Loucy (cell line): Measurements from ENCODE around the gene CLDND1.

Experiments
- H2AFZ ChIP-seq: fragments of 200-600 bp; sonication (generic); 2 replicates; pipeline ENCODE4 v1.6.0; 2016; ENCODE audit warnings: antibody characterized with exemption, mild to moderate bottlenecking, low read length, moderate library complexity
- H3F3A ChIP-seq: fragments of 200-600 bp; 2 replicates; pipeline ENCODE4 v1.6.0; 2016; ENCODE audit warnings: antibody characterized with exemption, low read depth, mild to moderate bottlenecking
- H3K27me3 ChIP-seq: fragments of 200-600 bp; sonication (generic); 2 replicates; pipeline ENCODE4 v1.6.1; 2014; ENCODE audit warnings: low read length, mild to moderate bottlenecking; ENCODE audit not compliant: insufficient read depth, poor library complexity, severe bottlenecking
- H3K36me3 ChIP-seq: fragments of 200-600 bp; sonication (generic); 2 replicates; pipeline ENCODE4 v1.6.1; 2016; ENCODE audit warnings: low read length; ENCODE audit not compliant: insufficient read depth
- H3K4me1 ChIP-seq: fragments of 200-600 bp; sonication (generic); 2 replicates; pipeline ENCODE4 v1.5.1; 2014; ENCODE audit warnings: low read length, mild to moderate bottlenecking; ENCODE audit not compliant: insufficient read depth, poor library complexity, severe bottlenecking
- H3K4me2 ChIP-seq: fragments of 200-600 bp; sonication (generic); 2 replicates; pipeline ENCODE4 v1.6.0; 2014; ENCODE audit warnings: antibody characterized with exemption, low read length, low read depth, mild to moderate bottlenecking; ENCODE audit not compliant: poor library complexity, severe bottlenecking
- H3K4me3 ChIP-seq: fragments of 200-600 bp; sonication (generic); 2 replicates; pipeline ENCODE4 v1.5.1; 2014; ENCODE audit warnings: low read length, mild to moderate bottlenecking, mixed read lengths; ENCODE audit not compliant: poor library complexity, severe bottlenecking
- H3K79me2 ChIP-seq: fragments of 200-600 bp; sonication (generic); 2 replicates; pipeline ENCODE4 v1.6.1; 2014; ENCODE audit warnings: low read length; ENCODE audit not compliant: insufficient read depth
- H3K9ac ChIP-seq: fragments of 200-600 bp; sonication (generic); 2 replicates; pipeline ENCODE4 v1.6.0; 2014; ENCODE audit warnings: mild to moderate bottlenecking, low read depth, low read length, moderate library complexity; ENCODE audit not compliant: poor library complexity, severe bottlenecking
- H3K9me2 ChIP-seq: fragments of 200-600 bp; sonication (generic); replicated peaks from 2 replicates; pipeline ENCODE4 v1.6.1; 2016; ENCODE audit warnings: low read depth, low read length, mixed read lengths
- H3K9me3 ChIP-seq: fragments of 200-600 bp; sonication (generic); 2 replicates; pipeline ENCODE4 v1.6.1; 2014; ENCODE audit warnings: mild to moderate bottlenecking, antibody characterized with exemption, low read length, low read depth; ENCODE audit not compliant: insufficient read depth
- H4K20me1 ChIP-seq: fragments of 200-600 bp; sonication (generic); 2 replicates; pipeline ENCODE4 v1.6.0; 2014; ENCODE audit warnings: antibody characterized with exemption, low read length, mild to moderate bottlenecking; ENCODE audit not compliant: insufficient read depth, poor library complexity, severe bottlenecking
- CTCF ChIP-seq: fragments of 200-600 bp; sonication (generic); conservative IDR thresholded peaks from 2 replicates; pipeline ENCODE4 v1.5.1; 2014; ENCODE audit warnings: mild to moderate bottlenecking, antibody characterized with exemption, low read length
- EZH2phosphoT487 ChIP-seq: fragments of 200-600 bp; IDR thresholded peaks from 2 replicates; pipeline ENCODE4 v1.6.1; 2018; ENCODE audit warnings: antibody characterized with exemption, mild to moderate bottlenecking, moderate library complexity, borderline replicate concordance

CLDND1 gene

GRCh38 chr3:98565843-98566242 lies 43.1 kb upstream of the CLDND1 start:
- TF ChIP-seq CTCF (no peak), EZH2phosphoT487 (no peak)
- no peaks in the 10 kb centered on the region for H3K9me2 ChIP-seq
- peak overlapping the region; percentile 37 for H3K4me2 ChIP-seq
- no peak overlapping the region for H3K4me3 ChIP-seq
- H3F3A ChIP-seq: no peaks in the 10 kb centered on the region
- no peaks in the 10 kb centered on the region for H3K36me3 ChIP-seq
- no peaks in the 10 kb centered on the region for H3K9me3 ChIP-seq
- H2AFZ ChIP-seq: no peak overlapping the region
- H4K20me1 ChIP-seq: no peaks in the 10 kb centered on the region
- peaks cover 43% of the 10 kb centered on the region for H3K4me1 ChIP-seq
- H3K27me3 ChIP-seq: no peaks in the 10 kb centered on the region
- no peak overlapping the region for H3K9ac ChIP-seq
- H3K79me2 ChIP-seq: no peaks in the 10 kb centered on the region

DNA sequence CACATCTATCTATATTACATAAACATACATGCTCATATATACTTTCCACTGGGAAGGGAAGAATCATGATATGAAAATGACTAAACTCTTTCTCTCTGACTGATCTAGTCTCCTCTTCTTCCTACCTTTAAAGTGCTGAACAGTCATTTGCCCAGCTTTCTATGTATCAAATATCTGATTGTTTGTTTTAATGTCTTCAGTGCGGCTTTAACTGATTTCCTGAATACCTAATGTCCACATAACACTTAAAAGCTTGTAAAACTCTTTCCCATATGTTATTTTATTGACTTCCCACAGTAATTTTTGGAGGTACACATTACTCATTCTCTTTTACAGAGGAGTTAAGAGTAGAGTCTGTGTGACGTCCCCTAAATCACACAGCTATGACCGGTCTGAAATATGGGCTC lies 42.5 kb upstream of the CLDND1 start:
- Histone ChIP-seq H3K9me3 (no peaks in the 10 kb centered on the region), H3K4me2 (peak overlapping the region; percentile 37), H3K36me3 (no peaks in the 10 kb centered on the region), H3K79me2 (no peaks in the 10 kb centered on the region), H3K9ac (no peak overlapping the region), H3K4me1 (peaks cover 43% of the 10 kb centered on the region), H2AFZ (no peak overlapping the region), H3K4me3 (peak overlapping the region; percentile 41), H3K27me3 (no peaks in the 10 kb centered on the region), H3K9me2 (no peaks in the 10 kb centered on the region), H3F3A (no peaks in the 10 kb centered on the region), H4K20me1 (no peaks in the 10 kb centered on the region)
- TF ChIP-seq EZH2phosphoT487 (no peak), CTCF (no peak)

- H3K4me3 ChIP-seq: peak overlapping the region; percentile 41
- no peaks in the 10 kb centered on the region for H3F3A ChIP-seq
- H3K27me3 ChIP-seq: no peaks in the 10 kb centered on the region
- no peaks in the 10 kb centered on the region for H4K20me1 ChIP-seq
- H3K4me2 ChIP-seq: peak overlapping the region; percentile 37
- no peak overlapping the region for H3K9ac ChIP-seq
- no peaks in the 10 kb centered on the region for H3K36me3 ChIP-seq
- H2AFZ ChIP-seq: no peak overlapping the region
- no peaks in the 10 kb centered on the region for H3K9me3 ChIP-seq
- peaks cover 43% of the 10 kb centered on the region for H3K4me1 ChIP-seq
- TF ChIP-seq EZH2phosphoT487 (no peak), CTCF (no peak)
- no peaks in the 10 kb centered on the region for H3K9me2 ChIP-seq
- no peaks in the 10 kb centered on the region for H3K79me2 ChIP-seq
Measured at GRCh38 chr3:98564282-98565005, 41.7 kb upstream of the CLDND1 start.
